PC-9 (cell line): Measurements from ENCODE around the gene DENND1A.

Experiments used
- CTCF ChIP-seq: fragments of 200-600 bp; sonication (generic); conservative IDR thresholded peaks from 2 replicates; pipeline ENCODE4 v1.6.1; 2017; ENCODE audit warnings: mixed run types, antibody characterized with exemption, mild to moderate bottlenecking, moderate library complexity
- EZH2 ChIP-seq: fragments of 200-600 bp; sonication (generic); IDR thresholded peaks from 2 replicates; pipeline ENCODE4 v1.8.0; 2017; ENCODE audit warnings: antibody characterized with exemption, low read depth

DNA sequence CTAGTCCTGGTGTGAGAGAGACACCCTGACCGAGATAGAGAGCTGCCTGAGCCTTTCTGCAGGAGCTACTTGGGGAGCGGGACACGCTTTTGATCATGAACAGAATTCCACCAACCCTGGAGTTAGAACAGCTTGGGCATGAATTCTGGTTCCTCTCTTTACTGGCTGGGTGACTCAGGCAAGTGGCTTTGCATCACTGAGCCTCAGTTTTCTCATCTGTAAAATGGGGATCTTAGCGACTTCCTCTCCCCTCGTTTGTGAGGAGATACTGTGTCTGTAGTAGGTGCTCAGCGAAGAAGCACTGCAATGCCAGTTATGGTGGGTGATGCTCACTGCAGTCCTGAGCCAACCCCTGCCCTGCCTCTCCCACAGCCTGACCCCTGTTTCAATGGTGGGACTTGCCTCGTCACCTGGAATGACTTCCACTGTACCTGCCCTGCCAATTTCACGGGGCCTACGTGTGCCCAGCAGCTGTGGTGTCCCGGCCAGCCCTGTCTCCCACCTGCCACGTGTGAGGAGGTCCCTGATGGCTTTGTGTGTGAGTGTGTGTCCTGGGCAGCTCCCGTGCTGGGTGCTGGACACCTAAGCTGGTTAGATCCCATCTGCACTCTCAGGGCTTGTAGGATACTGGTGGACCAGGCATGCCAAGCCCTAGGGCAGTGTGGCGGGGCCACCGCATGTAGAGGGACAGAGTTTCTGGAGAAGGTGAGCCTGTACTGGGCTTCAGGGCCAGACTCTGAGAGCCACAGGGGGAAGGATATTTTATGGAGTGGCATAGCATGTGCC, 557.9 kb downstream of the DENND1A start:
- TF ChIP-seq CTCF (no peak), EZH2 (no peak)
